Dendritic cell treated with granulocyte-macrophage colony-stimulating factor and Interleukin-4, amounts not matched to agents 40 ng/mL and 50 ng/mL, for 4 days (primary cell): ENCODE measurements around the gene GMPR2.

Experiments
- H3K27ac Mint-ChIP-seq: one replicate; pipeline ENCODE4 v1.8.0; 2022; ENCODE audit warnings: mild to moderate bottlenecking, mixed read lengths
- H3K27me3 Mint-ChIP-seq: one replicate; pipeline ENCODE4 v1.8.0; 2022; ENCODE audit warnings: mild to moderate bottlenecking, mixed read lengths
- H3K36me3 Mint-ChIP-seq: one replicate; pipeline ENCODE4 v1.8.0; 2022; ENCODE audit warnings: low read depth, mixed read lengths
- H3K4me1 Mint-ChIP-seq: one replicate; pipeline ENCODE4 v1.8.0; 2022; ENCODE audit warnings: low read depth, mixed read lengths
- H3K4me3 Mint-ChIP-seq: one replicate; pipeline ENCODE4 v1.8.0; 2022; ENCODE audit warnings: mild to moderate bottlenecking, moderate library complexity, mixed read lengths
- H3K9me3 Mint-ChIP-seq: one replicate; pipeline ENCODE4 v1.8.0; 2022; ENCODE audit warnings: mixed read lengths
- intact Hi-C: fragments of 100-400 bp; cut with micrococcal nuclease; formaldehyde crosslinking; loops from one replicate; pipeline ENCODE4 v1.15.0; 2022

The GMPR2 gene

DNA sequence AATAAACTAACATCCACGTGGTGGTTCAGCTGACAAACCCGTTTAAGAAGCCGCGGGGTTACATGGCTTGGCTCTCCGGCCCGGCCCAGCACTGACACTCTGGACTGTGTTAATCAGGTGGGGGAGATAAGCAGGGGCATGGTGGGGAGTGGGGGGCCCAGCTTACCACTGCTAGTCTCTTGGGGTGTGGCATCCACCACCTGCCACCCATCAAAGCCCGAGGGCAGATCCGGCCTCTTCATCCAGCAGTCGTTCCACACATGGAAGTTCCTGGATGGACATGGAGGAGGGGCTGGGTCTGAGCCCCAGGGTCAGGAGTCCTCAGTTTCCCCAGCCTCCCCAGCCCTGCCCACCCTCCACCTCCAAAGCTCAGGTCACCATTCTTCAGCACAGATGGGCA lies 25.4 kb downstream of the GMPR2 start:
- Mint-ChIP-seq H3K4me1 (no peaks in the 10 kb centered on the region), H3K9me3 (no peaks in the 10 kb centered on the region), H3K4me3 (no peak overlapping the region), H3K36me3 (peaks cover 78% of the 10 kb centered on the region), H3K27ac (no peak overlapping the region), H3K27me3 (no peaks in the 10 kb centered on the region)
- intact Hi-C loops: no loop called here

GRCh38 chr14:24258548-24259265 lies 26.0 kb downstream of the GMPR2 start:
- no peak overlapping the region for H3K27ac Mint-ChIP-seq
- intact Hi-C loops: no loop called here
- no peaks in the 10 kb centered on the region for H3K27me3 Mint-ChIP-seq
- H3K36me3 Mint-ChIP-seq: peaks cover 76% of the 10 kb centered on the region
- no peaks in the 10 kb centered on the region for H3K9me3 Mint-ChIP-seq
- H3K4me3 Mint-ChIP-seq: no peak overlapping the region
- no peaks in the 10 kb centered on the region for H3K4me1 Mint-ChIP-seq

GRCh38 chr14:24259282-24260025 lies 26.7 kb downstream of the GMPR2 start:
- no peak overlapping the region for H3K27ac Mint-ChIP-seq
- H3K36me3 Mint-ChIP-seq: peaks cover 75% of the 10 kb centered on the region
- H3K27me3 Mint-ChIP-seq: no peaks in the 10 kb centered on the region
- H3K4me1 Mint-ChIP-seq: no peaks in the 10 kb centered on the region
- no peaks in the 10 kb centered on the region for H3K9me3 Mint-ChIP-seq
- intact Hi-C loops: no loop called here
- no peak overlapping the region for H3K4me3 Mint-ChIP-seq

GRCh38 chr14:24260026-24260779 lies 27.5 kb downstream of the GMPR2 start:
- no peaks in the 10 kb centered on the region for H3K9me3 Mint-ChIP-seq
- no peak overlapping the region for H3K4me3 Mint-ChIP-seq
- no peaks in the 10 kb centered on the region for H3K27me3 Mint-ChIP-seq
- H3K27ac Mint-ChIP-seq: no peak overlapping the region
- H3K4me1 Mint-ChIP-seq: no peaks in the 10 kb centered on the region
- intact Hi-C loops: no loop called here
- H3K36me3 Mint-ChIP-seq: peaks cover 67% of the 10 kb centered on the region

DNA sequence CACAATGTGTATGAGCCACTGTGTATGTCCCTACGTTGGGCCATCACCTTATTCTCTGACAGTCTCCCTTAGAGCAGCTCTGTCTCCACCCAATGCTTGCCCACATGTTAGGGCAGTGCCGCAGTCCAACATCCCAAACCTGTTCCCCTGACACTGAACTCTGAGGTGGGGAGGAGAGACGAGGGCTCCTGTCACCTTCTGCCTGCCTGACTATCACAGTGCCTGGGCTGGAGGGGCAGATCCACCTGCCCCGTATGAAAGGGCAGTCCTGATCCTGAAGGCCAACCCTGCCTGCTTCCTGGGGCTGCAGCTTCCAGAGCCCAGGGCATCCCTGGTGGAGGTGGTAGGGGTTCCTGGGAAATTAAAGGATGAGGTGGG lies 28.0 kb downstream of the GMPR2 start:
- Mint-ChIP-seq H3K27ac (no peak overlapping the region), H3K4me3 (no peak overlapping the region), H3K9me3 (no peaks in the 10 kb centered on the region), H3K27me3 (no peaks in the 10 kb centered on the region), H3K4me1 (peaks cover 1% of the 10 kb centered on the region), H3K36me3 (peaks cover 62% of the 10 kb centered on the region)
- intact Hi-C loops: no loop called here

- no peaks in the 10 kb centered on the region for H3K9me3 Mint-ChIP-seq
- intact Hi-C loops: no loop called here
- H3K36me3 Mint-ChIP-seq: peaks cover 64% of the 10 kb centered on the region
- no peaks in the 10 kb centered on the region for H3K27me3 Mint-ChIP-seq
- H3K27ac Mint-ChIP-seq: no peak overlapping the region
- no peak overlapping the region for H3K4me3 Mint-ChIP-seq
- H3K4me1 Mint-ChIP-seq: peaks cover 8% of the 10 kb centered on the region
Measured at GRCh38 chr14:24261256-24261968, 28.7 kb downstream of the GMPR2 start.

- H3K27me3 Mint-ChIP-seq: no peaks in the 10 kb centered on the region
- no peaks in the 10 kb centered on the region for H3K9me3 Mint-ChIP-seq
- intact Hi-C loops: no loop called here
- peaks cover 66% of the 10 kb centered on the region for H3K36me3 Mint-ChIP-seq
- no peak overlapping the region for H3K4me3 Mint-ChIP-seq
- H3K27ac Mint-ChIP-seq: no peak overlapping the region
- H3K4me1 Mint-ChIP-seq: peaks cover 13% of the 10 kb centered on the region
Measured at GRCh38 chr14:24261969-24262327, 29.2 kb downstream of the GMPR2 start.

DNA sequence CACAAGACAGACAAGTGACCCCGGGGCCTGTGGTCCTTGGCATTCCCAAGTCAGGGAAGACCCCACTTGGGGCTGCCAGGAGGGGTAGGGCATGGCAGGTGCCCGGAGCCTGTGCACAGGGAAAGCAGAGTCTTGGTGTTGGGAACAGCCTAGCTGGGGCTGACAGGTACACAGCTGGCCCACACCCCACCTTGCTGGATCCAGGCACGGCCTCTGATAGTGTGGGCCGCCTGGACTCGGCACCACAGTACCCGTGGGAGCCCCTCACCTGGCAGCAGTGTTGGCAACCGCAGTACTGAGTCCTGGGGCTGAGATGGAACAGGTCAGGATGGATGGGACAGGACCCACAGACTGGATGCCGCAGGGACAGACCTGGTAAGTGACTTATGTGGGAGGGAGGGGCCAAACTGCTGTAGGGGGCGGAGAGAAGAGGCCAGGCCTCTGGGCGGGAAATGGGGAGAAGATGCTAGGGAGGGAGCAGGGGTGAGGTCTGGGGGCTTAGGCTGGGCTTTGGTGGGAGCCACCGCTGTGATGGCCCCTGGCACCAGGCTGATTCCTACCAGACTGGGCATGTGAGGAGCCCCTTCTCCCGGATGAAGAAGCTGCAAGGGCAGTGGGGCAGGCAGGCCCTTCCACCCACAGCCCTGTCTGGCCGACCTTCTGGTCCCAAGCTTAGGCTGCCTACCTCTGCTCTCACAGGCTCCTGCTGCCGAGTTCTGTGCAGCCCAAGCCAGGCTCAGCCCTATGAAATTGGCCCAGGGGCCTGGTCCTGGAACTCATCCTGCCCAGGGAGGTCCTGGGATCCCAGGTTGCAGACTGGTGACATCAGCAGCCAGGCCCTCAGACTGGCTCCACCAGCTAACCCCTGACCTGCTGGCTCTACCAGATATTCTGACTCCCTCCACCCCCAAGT lies 30.3 kb downstream of the GMPR2 start, which contains the start of gene TGM1:
TSS of gene TGM1 (minus strand) at position 357 of the 913 bp plus-strand sequence. CDS start 825 bp downstream, outside the sequence.
- no peak within 1 kb of the TSS for H3K4me3 Mint-ChIP-seq
- H3K27me3 Mint-ChIP-seq: no peaks in the 10 kb centered on the region
- H3K4me1 Mint-ChIP-seq: peaks cover 18% of the 10 kb centered on the region
- no peak within 1 kb of the TSS for H3K27ac Mint-ChIP-seq
- H3K9me3 Mint-ChIP-seq: no peaks in the 10 kb centered on the region
- intact Hi-C loops: no loop called here
- peaks cover 72% of the 10 kb centered on the region for H3K36me3 Mint-ChIP-seq

GRCh38 chr14:24263848-24264247 lies 31.1 kb downstream of the GMPR2 start:
- Mint-ChIP-seq H3K27ac (no peak overlapping the region), H3K27me3 (no peaks in the 10 kb centered on the region), H3K4me3 (no peak overlapping the region), H3K9me3 (no peaks in the 10 kb centered on the region), H3K4me1 (peaks cover 18% of the 10 kb centered on the region), H3K36me3 (peaks cover 72% of the 10 kb centered on the region)
- intact Hi-C loops: no loop called here

GRCh38 chr14:24264298-24264697 lies 31.6 kb downstream of the GMPR2 start:
- Mint-ChIP-seq H3K4me1 (peaks cover 20% of the 10 kb centered on the region), H3K9me3 (no peaks in the 10 kb centered on the region), H3K4me3 (no peak overlapping the region), H3K27me3 (no peaks in the 10 kb centered on the region), H3K27ac (no peak overlapping the region), H3K36me3 (peaks cover 72% of the 10 kb centered on the region)
- intact Hi-C loops: no loop called here

GRCh38 chr14:24266344-24267244 lies 33.9 kb downstream of the GMPR2 start:
- intact Hi-C loops: no loop called here
- Mint-ChIP-seq H3K27me3 (no peaks in the 10 kb centered on the region), H3K27ac (peak overlapping the region; percentile 11), H3K4me3 (no peak overlapping the region), H3K36me3 (peaks cover 71% of the 10 kb centered on the region), H3K4me1 (peaks cover 31% of the 10 kb centered on the region), H3K9me3 (no peaks in the 10 kb centered on the region)

GRCh38 chr14:24267516-24267915 lies 34.8 kb downstream of the GMPR2 start:
- Mint-ChIP-seq H3K27me3 (no peaks in the 10 kb centered on the region), H3K4me3 (no peak overlapping the region), H3K9me3 (no peaks in the 10 kb centered on the region), H3K36me3 (peaks cover 61% of the 10 kb centered on the region), H3K4me1 (peaks cover 40% of the 10 kb centered on the region), H3K27ac (no peak overlapping the region)
- intact Hi-C loops: no loop called here
